GM23338 (cell line): ENCODE data around the gene USP31. TPM values are rescaled to one million over a fixed set of nuclear protein-coding genes. Genes with fewer than 3 reads are reported as not detected.

Experiments used
- ATAC-seq: fragments of 200-7000 bp; cut with Tn5 transposase; 3 replicates; pipeline ENCODE4 v1.9.1; 2020
- DNase-seq: peaks from one replicate; pipeline ENCODE4 v3.0.0-alpha.2; 2015; ENCODE audit warnings: low spot score
- H2AFZ ChIP-seq: fragments of 200-600 bp; sonication (generic); 2 replicates; pipeline ENCODE4 v1.8.0; 2016; ENCODE audit warnings: antibody characterized with exemption, mild to moderate bottlenecking, moderate library complexity
- H3F3A ChIP-seq: fragments of 200-600 bp; sonication (generic); replicated peaks from 2 replicates; pipeline ENCODE4 v1.8.0; 2017; ENCODE audit warnings: antibody characterized with exemption, mixed run types, low read depth
- H3K27ac ChIP-seq: fragments of 200-600 bp; sonication (generic); 2 replicates; pipeline ENCODE4 v1.6.1; 2016; ENCODE audit warnings: low read depth
- H3K27me3 ChIP-seq: fragments of 200-600 bp; sonication (generic); 2 replicates; pipeline ENCODE4 v1.8.0; 2016; ENCODE audit warnings: mild to moderate bottlenecking, mixed run types, moderate library complexity; ENCODE audit not compliant: insufficient read depth
- H3K36me3 ChIP-seq: fragments of 200-600 bp; sonication (generic); 2 replicates; pipeline ENCODE4 v1.8.0; 2016; ENCODE audit warnings: mild to moderate bottlenecking; ENCODE audit not compliant: insufficient read depth
- H3K4me1 ChIP-seq: fragments of 200-600 bp; sonication (generic); 2 replicates; pipeline ENCODE4 v1.8.0; 2016; ENCODE audit warnings: mild to moderate bottlenecking, moderate library complexity; ENCODE audit not compliant: insufficient read depth
- H3K4me2 ChIP-seq: fragments of 200-600 bp; sonication (generic); 2 replicates; pipeline ENCODE4 v1.7.1; 2017; ENCODE audit warnings: mixed run types
- H3K4me3 ChIP-seq: fragments of 200-600 bp; sonication (generic); 2 replicates; pipeline ENCODE4 v1.6.1; 2016; ENCODE audit warnings: mixed run types
- H3K79me2 ChIP-seq: fragments of 200-600 bp; sonication (generic); replicated peaks from 2 replicates; pipeline ENCODE4 v1.8.0; 2017; ENCODE audit warnings: mild to moderate bottlenecking; ENCODE audit not compliant: insufficient read depth
- H3K9me2 ChIP-seq: fragments of 200-600 bp; sonication (generic); 2 replicates; pipeline ENCODE4 v1.8.0; 2017; ENCODE audit not compliant: insufficient read depth
- H4K20me1 ChIP-seq: fragments of 200-600 bp; sonication (generic); replicated peaks from 2 replicates; pipeline ENCODE4 v1.8.0; 2017; ENCODE audit warnings: mild to moderate bottlenecking; ENCODE audit not compliant: insufficient read depth
- H3K27ac Mint-ChIP-seq: 2 replicates; pipeline ENCODE4 v1.8.0; 2020; ENCODE audit warnings: inconsistent platforms, mild to moderate bottlenecking, moderate library complexity, mixed read lengths
- H3K27me3 Mint-ChIP-seq: 3 replicates; pipeline ENCODE4 v1.8.0; 2022; ENCODE audit warnings: low read depth, mild to moderate bottlenecking, moderate library complexity, mixed read lengths, inconsistent platforms; ENCODE audit not compliant: insufficient read depth, poor library complexity
- H3K36me3 Mint-ChIP-seq: 3 replicates; pipeline ENCODE4 v1.8.0; 2021; ENCODE audit warnings: low read depth, mild to moderate bottlenecking, inconsistent platforms, moderate library complexity, mixed read lengths
- H3K4me1 Mint-ChIP-seq: 3 replicates; pipeline ENCODE4 v1.8.0; 2020; ENCODE audit warnings: mild to moderate bottlenecking, inconsistent platforms, mixed read lengths
- H3K4me3 Mint-ChIP-seq: 3 replicates; pipeline ENCODE4 v1.8.0; 2021; ENCODE audit warnings: moderate library complexity, mild to moderate bottlenecking, inconsistent platforms, mixed read lengths
- H3K9me3 Mint-ChIP-seq: 3 replicates; pipeline ENCODE4 v1.8.0; 2020; ENCODE audit warnings: moderate library complexity, mild to moderate bottlenecking, inconsistent platforms, mixed read lengths
- CREB1 ChIP-seq: fragments of 250-450 bp; sonication (Bioruptor Pico); IDR thresholded peaks from 2 replicates; pipeline ENCODE4 v1.5.0; 2020; ENCODE audit warnings: low read depth, mild to moderate bottlenecking, moderate library complexity
- EZH2 ChIP-seq: fragments of 200-600 bp; sonication (generic); IDR thresholded peaks from one replicate; pipeline ENCODE4 v1.8.0; 2017; ENCODE audit warnings: antibody characterized with exemption, mild to moderate bottlenecking, low read depth; ENCODE audit not compliant: unreplicated experiment
- EZH2phosphoT487 ChIP-seq: fragments of 200-600 bp; sonication (generic); IDR thresholded peaks from one replicate; pipeline ENCODE4 v1.8.1; 2018; ENCODE audit warnings: antibody characterized with exemption; ENCODE audit not compliant: unreplicated experiment
- JUNB ChIP-seq: IDR thresholded peaks from one replicate; pipeline ENCODE4 v1.6.1; 2016; ENCODE audit warnings: antibody characterized with exemption; ENCODE audit not compliant: unreplicated experiment
- POLR2AphosphoS5 ChIP-seq: IDR thresholded peaks from 2 replicates; pipeline ENCODE4 v1.6.1; 2016; ENCODE audit warnings: antibody characterized with exemption, low read depth
- STAT1 ChIP-seq: IDR thresholded peaks from one replicate; pipeline ENCODE4 v1.6.1; 2016; ENCODE audit warnings: antibody characterized with exemption; ENCODE audit not compliant: unreplicated experiment
- ZNF331 ChIP-seq: fragments of 250-450 bp; sonication (Bioruptor Pico); IDR thresholded peaks from 2 replicates; pipeline ENCODE4 v1.5.0; 2020; ENCODE audit warnings: low read depth, mild to moderate bottlenecking, moderate library complexity
- polyA plus RNA-seq: library from polyadenylated mRNA; unstranded; fragments of >200 nt; fragmentation: Nextera tagmentation; extraction: Ambion mirVana; gene quantifications from 2 replicates; pipeline ENCODE4 v1.2.1, GENCODE V29; 2016
- total RNA-seq: library from RNA; depleted of rRNA; stranded (reverse); fragments of >200 nt; shearing (Covaris generic); gene quantifications from 2 replicates; pipeline ENCODE4 v1.2.3, GENCODE V29; 2014
- TF ChIP-seq, protein P1 (sequence below): fragments of 250-450 bp; sonication (Bioruptor Pico); IDR thresholded peaks from 2 replicates; pipeline ENCODE4 v1.5.0; 2020; ENCODE audit warnings: mild to moderate bottlenecking, moderate library complexity
- TF ChIP-seq, protein P2 (sequence below): IDR thresholded peaks from one replicate; pipeline ENCODE4 v1.6.1; 2018; ENCODE audit warnings: antibody characterized with exemption; ENCODE audit not compliant: unreplicated experiment
- TF ChIP-seq, protein P3 (sequence below): IDR thresholded peaks from 2 replicates; pipeline ENCODE4 v1.6.1; 2016; ENCODE audit warnings: antibody characterized with exemption

The USP31 gene
- total and polyA plus RNA-seq, 2 experiments from 2014 or later = 4.3 to 17.9 TPM

DNA sequence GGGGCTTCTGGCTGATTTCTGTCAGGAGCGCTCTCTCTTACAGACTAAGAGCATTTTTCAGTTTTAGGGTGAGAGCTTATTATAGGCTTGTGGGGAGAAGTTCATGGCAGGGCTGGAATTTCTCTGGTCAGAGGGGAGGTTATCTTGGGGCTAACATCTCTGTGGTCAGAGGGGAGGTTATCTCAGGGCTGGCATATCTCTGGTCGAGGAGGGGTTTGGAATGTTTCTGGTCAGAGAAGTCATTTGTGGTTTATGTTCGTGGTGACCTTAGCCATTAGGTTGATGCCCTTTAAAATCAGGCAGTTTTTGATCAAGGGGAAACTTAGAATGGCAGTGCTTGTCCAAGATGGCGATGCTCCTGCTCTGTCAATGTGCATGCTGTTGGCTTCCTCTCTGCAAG, 10.8 kb upstream of the USP31 start:
- Mint-ChIP-seq H3K27ac (no peak overlapping the region), H3K4me3 (no peak overlapping the region), H3K27me3 (no peaks in the 10 kb centered on the region), H3K36me3 (peaks cover 11% of the 10 kb centered on the region), H3K4me1 (peaks cover 9% of the 10 kb centered on the region), H3K9me3 (peaks cover 16% of the 10 kb centered on the region)
- TF ChIP-seq, protein P1, sequence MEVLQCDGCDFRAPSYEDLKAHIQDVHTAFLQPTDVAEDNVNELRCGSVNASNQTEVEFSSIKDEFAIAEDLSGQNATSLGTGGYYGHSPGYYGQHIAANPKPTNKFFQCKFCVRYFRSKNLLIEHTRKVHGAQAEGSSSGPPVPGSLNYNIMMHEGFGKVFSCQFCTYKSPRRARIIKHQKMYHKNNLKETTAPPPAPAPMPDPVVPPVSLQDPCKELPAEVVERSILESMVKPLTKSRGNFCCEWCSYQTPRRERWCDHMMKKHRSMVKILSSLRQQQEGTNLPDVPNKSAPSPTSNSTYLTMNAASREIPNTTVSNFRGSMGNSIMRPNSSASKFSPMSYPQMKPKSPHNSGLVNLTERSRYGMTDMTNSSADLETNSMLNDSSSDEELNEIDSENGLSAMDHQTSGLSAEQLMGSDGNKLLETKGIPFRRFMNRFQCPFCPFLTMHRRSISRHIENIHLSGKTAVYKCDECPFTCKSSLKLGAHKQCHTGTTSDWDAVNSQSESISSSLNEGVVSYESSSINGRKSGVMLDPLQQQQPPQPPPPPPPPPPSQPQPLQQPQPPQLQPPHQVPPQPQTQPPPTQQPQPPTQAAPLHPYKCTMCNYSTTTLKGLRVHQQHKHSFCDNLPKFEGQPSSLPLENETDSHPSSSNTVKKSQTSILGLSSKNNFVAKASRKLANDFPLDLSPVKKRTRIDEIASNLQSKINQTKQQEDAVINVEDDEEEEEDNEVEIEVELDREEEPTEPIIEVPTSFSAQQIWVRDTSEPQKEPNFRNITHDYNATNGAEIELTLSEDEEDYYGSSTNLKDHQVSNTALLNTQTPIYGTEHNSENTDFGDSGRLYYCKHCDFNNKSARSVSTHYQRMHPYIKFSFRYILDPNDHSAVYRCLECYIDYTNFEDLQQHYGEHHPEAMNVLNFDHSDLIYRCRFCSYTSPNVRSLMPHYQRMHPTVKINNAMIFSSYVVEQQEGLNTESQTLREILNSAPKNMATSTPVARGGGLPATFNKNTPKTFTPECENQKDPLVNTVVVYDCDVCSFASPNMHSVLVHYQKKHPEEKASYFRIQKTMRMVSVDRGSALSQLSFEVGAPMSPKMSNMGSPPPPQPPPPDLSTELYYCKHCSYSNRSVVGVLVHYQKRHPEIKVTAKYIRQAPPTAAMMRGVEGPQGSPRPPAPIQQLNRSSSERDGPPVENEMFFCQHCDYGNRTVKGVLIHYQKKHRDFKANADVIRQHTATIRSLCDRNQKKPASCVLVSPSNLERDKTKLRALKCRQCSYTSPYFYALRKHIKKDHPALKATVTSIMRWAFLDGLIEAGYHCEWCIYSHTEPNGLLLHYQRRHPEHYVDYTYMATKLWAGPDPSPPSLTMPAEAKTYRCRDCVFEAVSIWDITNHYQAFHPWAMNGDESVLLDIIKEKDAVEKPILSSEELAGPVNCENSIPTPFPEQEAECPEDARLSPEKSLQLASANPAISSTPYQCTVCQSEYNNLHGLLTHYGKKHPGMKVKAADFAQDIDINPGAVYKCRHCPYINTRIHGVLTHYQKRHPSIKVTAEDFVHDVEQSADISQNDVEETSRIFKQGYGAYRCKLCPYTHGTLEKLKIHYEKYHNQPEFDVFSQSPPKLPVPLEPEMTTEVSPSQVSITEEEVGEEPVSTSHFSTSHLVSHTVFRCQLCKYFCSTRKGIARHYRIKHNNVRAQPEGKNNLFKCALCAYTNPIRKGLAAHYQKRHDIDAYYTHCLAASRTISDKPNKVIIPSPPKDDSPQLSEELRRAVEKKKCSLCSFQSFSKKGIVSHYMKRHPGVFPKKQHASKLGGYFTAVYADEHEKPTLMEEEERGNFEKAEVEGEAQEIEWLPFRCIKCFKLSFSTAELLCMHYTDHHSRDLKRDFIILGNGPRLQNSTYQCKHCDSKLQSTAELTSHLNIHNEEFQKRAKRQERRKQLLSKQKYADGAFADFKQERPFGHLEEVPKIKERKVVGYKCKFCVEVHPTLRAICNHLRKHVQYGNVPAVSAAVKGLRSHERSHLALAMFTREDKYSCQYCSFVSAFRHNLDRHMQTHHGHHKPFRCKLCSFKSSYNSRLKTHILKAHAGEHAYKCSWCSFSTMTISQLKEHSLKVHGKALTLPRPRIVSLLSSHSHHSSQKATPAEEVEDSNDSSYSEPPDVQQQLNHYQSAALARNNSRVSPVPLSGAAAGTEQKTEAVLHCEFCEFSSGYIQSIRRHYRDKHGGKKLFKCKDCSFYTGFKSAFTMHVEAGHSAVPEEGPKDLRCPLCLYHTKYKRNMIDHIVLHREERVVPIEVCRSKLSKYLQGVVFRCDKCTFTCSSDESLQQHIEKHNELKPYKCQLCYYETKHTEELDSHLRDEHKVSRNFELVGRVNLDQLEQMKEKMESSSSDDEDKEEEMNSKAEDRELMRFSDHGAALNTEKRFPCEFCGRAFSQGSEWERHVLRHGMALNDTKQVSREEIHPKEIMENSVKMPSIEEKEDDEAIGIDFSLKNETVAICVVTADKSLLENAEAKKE (CRISPR knock-in tag) = no peak
- TF ChIP-seq JUNB = no peak
- TF ChIP-seq POLR2AphosphoS5 = no peak
- TF ChIP-seq CREB1 (CRISPR knock-in tag) = no peak
- no peak for TF ChIP-seq EZH2phosphoT487
- TF ChIP-seq, protein P2, sequence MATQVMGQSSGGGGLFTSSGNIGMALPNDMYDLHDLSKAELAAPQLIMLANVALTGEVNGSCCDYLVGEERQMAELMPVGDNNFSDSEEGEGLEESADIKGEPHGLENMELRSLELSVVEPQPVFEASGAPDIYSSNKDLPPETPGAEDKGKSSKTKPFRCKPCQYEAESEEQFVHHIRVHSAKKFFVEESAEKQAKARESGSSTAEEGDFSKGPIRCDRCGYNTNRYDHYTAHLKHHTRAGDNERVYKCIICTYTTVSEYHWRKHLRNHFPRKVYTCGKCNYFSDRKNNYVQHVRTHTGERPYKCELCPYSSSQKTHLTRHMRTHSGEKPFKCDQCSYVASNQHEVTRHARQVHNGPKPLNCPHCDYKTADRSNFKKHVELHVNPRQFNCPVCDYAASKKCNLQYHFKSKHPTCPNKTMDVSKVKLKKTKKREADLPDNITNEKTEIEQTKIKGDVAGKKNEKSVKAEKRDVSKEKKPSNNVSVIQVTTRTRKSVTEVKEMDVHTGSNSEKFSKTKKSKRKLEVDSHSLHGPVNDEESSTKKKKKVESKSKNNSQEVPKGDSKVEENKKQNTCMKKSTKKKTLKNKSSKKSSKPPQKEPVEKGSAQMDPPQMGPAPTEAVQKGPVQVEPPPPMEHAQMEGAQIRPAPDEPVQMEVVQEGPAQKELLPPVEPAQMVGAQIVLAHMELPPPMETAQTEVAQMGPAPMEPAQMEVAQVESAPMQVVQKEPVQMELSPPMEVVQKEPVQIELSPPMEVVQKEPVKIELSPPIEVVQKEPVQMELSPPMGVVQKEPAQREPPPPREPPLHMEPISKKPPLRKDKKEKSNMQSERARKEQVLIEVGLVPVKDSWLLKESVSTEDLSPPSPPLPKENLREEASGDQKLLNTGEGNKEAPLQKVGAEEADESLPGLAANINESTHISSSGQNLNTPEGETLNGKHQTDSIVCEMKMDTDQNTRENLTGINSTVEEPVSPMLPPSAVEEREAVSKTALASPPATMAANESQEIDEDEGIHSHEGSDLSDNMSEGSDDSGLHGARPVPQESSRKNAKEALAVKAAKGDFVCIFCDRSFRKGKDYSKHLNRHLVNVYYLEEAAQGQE = no peak
- TF ChIP-seq, protein P3, sequence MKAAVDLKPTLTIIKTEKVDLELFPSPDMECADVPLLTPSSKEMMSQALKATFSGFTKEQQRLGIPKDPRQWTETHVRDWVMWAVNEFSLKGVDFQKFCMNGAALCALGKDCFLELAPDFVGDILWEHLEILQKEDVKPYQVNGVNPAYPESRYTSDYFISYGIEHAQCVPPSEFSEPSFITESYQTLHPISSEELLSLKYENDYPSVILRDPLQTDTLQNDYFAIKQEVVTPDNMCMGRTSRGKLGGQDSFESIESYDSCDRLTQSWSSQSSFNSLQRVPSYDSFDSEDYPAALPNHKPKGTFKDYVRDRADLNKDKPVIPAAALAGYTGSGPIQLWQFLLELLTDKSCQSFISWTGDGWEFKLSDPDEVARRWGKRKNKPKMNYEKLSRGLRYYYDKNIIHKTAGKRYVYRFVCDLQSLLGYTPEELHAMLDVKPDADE = no peak
- no peak for TF ChIP-seq ZNF331 (CRISPR knock-in tag)
- no peak for TF ChIP-seq STAT1
- no peak for TF ChIP-seq EZH2
- H2AFZ ChIP-seq = no peak overlapping the region
- H3K36me3 ChIP-seq = peaks cover 5% of the 10 kb centered on the region; the same call in 1 of the 2 replicates
- H3K4me1 ChIP-seq = 0 out of 2 replicates have a peak, but pooled peaks cover 4% of the 10 kb centered on the region
- H3K27me3 ChIP-seq = no peaks in the 10 kb centered on the region
- H3K79me2 ChIP-seq = no peaks in the 10 kb centered on the region
- H3K27ac ChIP-seq = no peak overlapping the region
- ATAC-seq (no peak), DNase-seq (no peak)
- peaks cover 2% of the 10 kb centered on the region for H3K9me2 ChIP-seq
- no peak overlapping the region for H3K4me2 ChIP-seq
- H3K4me3 ChIP-seq = no peak overlapping the region
- H4K20me1 ChIP-seq = no peaks in the 10 kb centered on the region
- H3F3A ChIP-seq = no peaks in the 10 kb centered on the region
